ENCODE measurements around the gene ARHGDIA. TPM values are rescaled to one million over a fixed set of nuclear protein-coding genes. Genes with fewer than 3 reads are reported as not detected.

The ARHGDIA gene
- total and polyA plus RNA-seq, 2 of the 8 experiments (the other 6 are each of a cell fraction or from before 2014, with no cell fraction given), result 62.4 to 217 TPM

- TF ChIP-seq, protein P1, sequence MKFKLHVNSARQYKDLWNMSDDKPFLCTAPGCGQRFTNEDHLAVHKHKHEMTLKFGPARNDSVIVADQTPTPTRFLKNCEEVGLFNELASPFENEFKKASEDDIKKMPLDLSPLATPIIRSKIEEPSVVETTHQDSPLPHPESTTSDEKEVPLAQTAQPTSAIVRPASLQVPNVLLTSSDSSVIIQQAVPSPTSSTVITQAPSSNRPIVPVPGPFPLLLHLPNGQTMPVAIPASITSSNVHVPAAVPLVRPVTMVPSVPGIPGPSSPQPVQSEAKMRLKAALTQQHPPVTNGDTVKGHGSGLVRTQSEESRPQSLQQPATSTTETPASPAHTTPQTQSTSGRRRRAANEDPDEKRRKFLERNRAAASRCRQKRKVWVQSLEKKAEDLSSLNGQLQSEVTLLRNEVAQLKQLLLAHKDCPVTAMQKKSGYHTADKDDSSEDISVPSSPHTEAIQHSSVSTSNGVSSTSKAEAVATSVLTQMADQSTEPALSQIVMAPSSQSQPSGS (IDR thresholded peaks at IDR 0.05; ENCODE audit: low read length), result no peak
- TF ChIP-seq NRF1 (IDR thresholded peaks at IDR 0.05; ENCODE audit: low read depth, low read length) (no peak), POLR2A (IDR thresholded peaks at IDR 0.05; ENCODE audit: control extremely low read depth in 1 of 2, low read depth in 2 of 2, low read length in 2 of 2) (no peak), GABPA (IDR thresholded peaks at IDR 0.05; ENCODE audit: borderline replicate concordance, insufficient read depth, low read length) (no peak), SIRT6 (IDR thresholded peaks at IDR 0.05; ENCODE audit: low read length) (no peak), CHD2 (IDR thresholded peaks at IDR 0.05; ENCODE audit: low read length) (no peak), RAD21 (IDR thresholded peaks at IDR 0.05 in 1 of 2, conservative IDR thresholded peaks at IDR 0.05 in 1 of 2; ENCODE audit: low read depth in 2 of 2, low read length in 2 of 2) (no peak)
Observed at GRCh38 chr17:81844887-81845286, 26.2 kb downstream of the ARHGDIA start (continued).
